Hepatocyte (in vitro differentiated cells): ENCODE data around the gene PACRG. TPM values are rescaled to one million over a fixed set of nuclear protein-coding genes. Genes with fewer than 3 reads are reported as not detected.

Experiments
- DNase-seq: peaks from one replicate; pipeline ENCODE4 v3.0.0-alpha.2; 2016; ENCODE audit warnings: low spot score
- H2AFZ ChIP-seq: fragments of 200-600 bp; sonication (generic); 2 replicates; pipeline ENCODE4 v1.6.0; 2016; ENCODE audit warnings: antibody characterized with exemption, mild to moderate bottlenecking
- H3K27ac ChIP-seq: fragments of 200-600 bp; sonication (generic); 2 replicates; pipeline ENCODE4 v1.5.1; 2016; ENCODE audit warnings: mild to moderate bottlenecking
- H3K27me3 ChIP-seq: fragments of 200-600 bp; sonication (generic); 2 replicates; pipeline ENCODE4 v1.6.1; 2016
- H3K36me3 ChIP-seq: fragments of 200-600 bp; sonication (generic); replicated peaks from 2 replicates; pipeline ENCODE4 v1.5.1; 2016; ENCODE audit warnings: low read depth; ENCODE audit not compliant: insufficient read depth
- H3K4me1 ChIP-seq: fragments of 200-600 bp; sonication (generic); 2 replicates; pipeline ENCODE4 v1.5.1; 2016; ENCODE audit warnings: mild to moderate bottlenecking, moderate library complexity; ENCODE audit not compliant: insufficient read depth
- H3K4me2 ChIP-seq: fragments of 200-600 bp; sonication (generic); 2 replicates; pipeline ENCODE4 v1.6.0; 2016
- H3K4me3 ChIP-seq: fragments of 200-600 bp; sonication (generic); 2 replicates; pipeline ENCODE4 v1.5.1; 2016; ENCODE audit warnings: mild to moderate bottlenecking
- H3K79me2 ChIP-seq: fragments of 200-600 bp; sonication (generic); 2 replicates; pipeline ENCODE4 v1.6.0; 2017; ENCODE audit warnings: mild to moderate bottlenecking
- H3K9me2 ChIP-seq: fragments of 200-600 bp; sonication (generic); replicated peaks from 2 replicates; pipeline ENCODE4 v1.6.0; 2017; ENCODE audit warnings: mild to moderate bottlenecking; ENCODE audit not compliant: insufficient read depth
- H3K9me3 ChIP-seq: fragments of 200-600 bp; sonication (generic); 2 replicates; pipeline ENCODE4 v1.5.1; 2016; ENCODE audit warnings: low read depth, mild to moderate bottlenecking
- H4K20me1 ChIP-seq: fragments of 200-600 bp; sonication (generic); 2 replicates; pipeline ENCODE4 v1.6.0; 2016; ENCODE audit warnings: mild to moderate bottlenecking; ENCODE audit not compliant: insufficient read depth, poor library complexity, severe bottlenecking
- CTCF ChIP-seq: fragments of 200-600 bp; sonication (generic); IDR thresholded peaks from 2 replicates; pipeline ENCODE4 v1.5.1; 2016; ENCODE audit warnings: antibody characterized with exemption, mild to moderate bottlenecking; ENCODE audit not compliant: poor library complexity
- EZH2 ChIP-seq: fragments of 200-600 bp; sonication (generic); IDR thresholded peaks from 2 replicates; pipeline ENCODE4 v1.6.1; 2016; ENCODE audit warnings: antibody characterized with exemption, mild to moderate bottlenecking, borderline replicate concordance
- EZH2phosphoT487 ChIP-seq: fragments of 200-600 bp; sonication (generic); IDR thresholded peaks from one replicate; pipeline ENCODE4 v1.6.1; 2018; ENCODE audit warnings: antibody characterized with exemption, mild to moderate bottlenecking, low read depth, moderate library complexity; ENCODE audit not compliant: unreplicated experiment, severe bottlenecking
- WGBS: methylation state at CpG from one replicate; pipeline ENCODE4 v1.1.6; 2016; ENCODE audit warnings: low lambda C conversion rate; ENCODE audit errors: missing lambda C conversion rate; 5-methylcytosine and 5-hydroxymethylcytosine counted together
- polyA plus RNA-seq: library from polyadenylated mRNA; unstranded; fragments of >200 nt; fragmentation: Nextera tagmentation; extraction: Ambion mirVana; gene quantifications from 2 replicates; pipeline ENCODE4 v1.2.1, GENCODE V29; 2016
- total RNA-seq: library from RNA; depleted of rRNA; stranded (reverse); fragments of >200 nt; gene quantifications from 2 replicates; pipeline ENCODE4 v1.2.3, GENCODE V29; 2014

Gene PACRG
- total and polyA plus RNA-seq, 2 experiments from 2014 or later = 0.91 to 2.6 TPM

DNA sequence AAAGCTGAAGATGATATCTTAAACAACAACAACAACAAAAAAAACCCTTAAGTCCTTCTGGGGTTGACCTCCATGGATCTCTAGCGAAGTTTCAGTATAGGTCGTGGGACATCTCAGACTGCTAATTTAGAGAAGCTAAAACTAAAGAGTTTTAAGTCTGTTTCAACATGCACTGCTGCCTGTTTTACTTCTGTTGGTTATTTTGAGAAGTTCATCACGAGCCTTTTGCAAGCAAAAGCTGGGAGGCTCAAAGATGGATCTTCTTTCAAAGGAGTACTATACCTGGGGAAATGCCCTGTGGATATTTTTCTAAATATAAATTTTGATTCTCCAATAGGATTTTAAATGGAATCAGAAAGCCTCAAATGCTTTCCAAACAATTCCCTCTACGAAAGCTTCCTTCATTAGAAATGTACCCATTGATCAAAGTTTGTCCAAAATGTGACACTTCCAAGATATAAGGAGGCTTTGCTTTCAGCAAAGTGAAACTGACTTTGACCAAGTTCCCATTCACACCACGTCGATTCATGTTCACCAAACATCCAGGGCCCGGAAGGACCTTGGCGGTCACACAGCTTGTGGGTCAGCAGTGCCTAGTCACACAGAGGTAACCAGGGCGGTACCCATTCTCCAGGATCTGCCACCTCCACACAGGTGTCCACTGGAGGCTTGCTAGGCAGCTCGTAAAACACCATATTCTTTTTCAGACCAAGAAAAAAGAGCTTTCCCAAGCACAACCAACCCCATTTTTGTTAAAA is 592.0 kb downstream of the PACRG start:
- H3K27me3 ChIP-seq = no peaks in the 10 kb centered on the region
- H4K20me1 ChIP-seq = no peaks in the 10 kb centered on the region
- H3K4me2 ChIP-seq = no peak overlapping the region
- no peak for DNase-seq
- H3K27ac ChIP-seq = no peak overlapping the region
- TF ChIP-seq EZH2 = no peak
- no peak for TF ChIP-seq CTCF
- TF ChIP-seq EZH2phosphoT487 = no peak
- H3K36me3 ChIP-seq = no peaks in the 10 kb centered on the region
- H3K4me1 ChIP-seq = peaks cover 6% of the 10 kb centered on the region
- H3K79me2 ChIP-seq = no peaks in the 10 kb centered on the region
- no peaks in the 10 kb centered on the region for H3K9me3 ChIP-seq
- no peaks in the 10 kb centered on the region for H3K9me2 ChIP-seq
- H3K4me3 ChIP-seq = no peak overlapping the region
- H2AFZ ChIP-seq = no peak overlapping the region
- WGBS = 91% methylated on average over 10 of the region's 10 CpGs

DNA sequence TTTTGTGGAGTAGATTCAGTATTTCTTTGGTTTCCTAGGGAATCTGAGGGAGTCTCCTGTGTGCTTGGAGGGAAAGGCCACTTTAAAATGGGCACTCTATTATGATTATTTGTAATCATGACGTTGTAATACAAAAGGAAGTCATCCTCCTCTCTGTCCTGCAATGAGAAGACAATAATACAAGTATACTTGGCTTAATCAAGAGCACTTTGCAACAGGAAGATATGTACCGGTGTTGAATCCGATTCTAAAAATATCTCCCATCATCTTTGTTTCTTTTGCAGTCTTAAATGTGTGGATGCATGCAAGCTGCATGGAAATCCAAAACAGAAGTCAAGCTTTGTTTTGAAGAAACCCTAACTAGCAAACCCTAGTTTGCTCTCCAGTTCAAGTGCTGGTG is 592.6 kb downstream of the PACRG start:
- H3K4me2 ChIP-seq = no peak overlapping the region
- H4K20me1 ChIP-seq = no peaks in the 10 kb centered on the region
- WGBS = 82% methylated on average over 3 of the region's 3 CpGs
- no peak for DNase-seq
- no peak overlapping the region for H2AFZ ChIP-seq
- H3K9me2 ChIP-seq = no peaks in the 10 kb centered on the region
- H3K9me3 ChIP-seq = no peaks in the 10 kb centered on the region
- H3K27me3 ChIP-seq = no peaks in the 10 kb centered on the region
- H3K4me1 ChIP-seq = peaks cover 10% of the 10 kb centered on the region
- TF ChIP-seq EZH2phosphoT487 (no peak), EZH2 (no peak), CTCF (no peak)
- no peaks in the 10 kb centered on the region for H3K36me3 ChIP-seq
- no peak overlapping the region for H3K4me3 ChIP-seq
- H3K79me2 ChIP-seq = no peaks in the 10 kb centered on the region
- no peak overlapping the region for H3K27ac ChIP-seq

DNA sequence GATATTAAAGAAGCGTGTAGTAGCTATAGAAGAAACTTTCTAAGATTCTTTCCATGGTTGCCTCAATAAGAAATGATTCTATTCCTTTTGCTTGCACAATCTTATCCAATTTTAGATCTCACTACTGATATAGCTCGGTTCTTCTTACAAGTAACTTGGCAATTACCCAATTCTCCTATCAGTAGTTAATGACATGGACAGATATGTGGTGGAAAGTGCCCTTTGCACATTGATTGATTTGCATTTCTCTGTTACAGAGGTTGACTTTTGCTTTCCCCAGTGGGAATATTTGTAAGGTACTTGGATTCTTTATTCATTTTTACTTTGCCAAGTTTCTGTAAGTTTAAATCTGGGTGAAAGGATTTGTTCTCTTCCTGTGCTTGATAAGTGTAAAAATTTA is 593.0 kb downstream of the PACRG start:
- DNase-seq = no peak
- H3K9me2 ChIP-seq = no peaks in the 10 kb centered on the region
- TF ChIP-seq CTCF (no peak), EZH2phosphoT487 (no peak), EZH2 (no peak)
- no peaks in the 10 kb centered on the region for H3K36me3 ChIP-seq
- no peak overlapping the region for H3K4me3 ChIP-seq
- H3K4me2 ChIP-seq = no peak overlapping the region
- peaks cover 10% of the 10 kb centered on the region for H3K4me1 ChIP-seq
- H3K9me3 ChIP-seq = no peaks in the 10 kb centered on the region
- H3K27me3 ChIP-seq = no peaks in the 10 kb centered on the region
- H3K79me2 ChIP-seq = no peaks in the 10 kb centered on the region
- H4K20me1 ChIP-seq = no peaks in the 10 kb centered on the region
- H3K27ac ChIP-seq = no peak overlapping the region
- H2AFZ ChIP-seq = no peak overlapping the region
- WGBS = 43% methylated on average over 2 of the region's 2 CpGs
